ENCODE results near the gene MED10.

DNA sequence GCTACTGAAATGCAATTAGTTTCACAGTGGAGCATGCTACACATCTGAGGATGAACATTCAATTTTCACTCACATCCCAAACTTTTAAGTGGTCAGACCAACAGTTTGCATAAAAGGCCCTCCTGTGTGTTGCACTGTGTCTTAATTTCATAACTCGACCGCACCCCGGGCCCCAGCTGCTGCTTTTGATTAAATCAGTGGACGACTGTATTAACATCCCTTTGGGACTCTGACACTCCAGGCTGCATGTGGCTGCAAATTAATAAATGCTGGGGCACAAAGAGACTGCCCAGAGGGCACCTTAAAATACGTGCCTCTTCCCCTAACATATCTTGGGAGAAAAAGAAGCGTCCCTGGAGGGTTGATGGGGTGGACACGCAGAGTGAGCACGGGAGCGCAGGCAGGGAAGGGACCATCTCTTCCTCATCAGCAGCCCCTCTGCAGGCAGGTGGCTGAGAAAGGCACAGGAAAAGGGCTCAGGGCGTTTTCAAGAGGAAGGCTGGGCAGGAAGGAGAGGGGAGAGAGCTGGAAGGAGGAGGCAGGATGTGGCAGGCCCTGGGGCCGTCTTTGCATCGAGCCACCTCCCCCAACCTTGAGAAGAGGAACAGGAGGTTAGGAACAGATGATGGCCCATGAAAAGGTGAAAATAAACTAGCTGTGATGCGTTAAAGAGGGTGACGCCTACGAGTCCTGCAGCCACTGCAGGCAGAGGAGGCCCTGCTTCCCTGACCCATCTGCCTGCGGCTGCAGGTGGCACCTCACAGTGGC is 18.6 kb downstream of the MED10 start:
- TF ChIP-seq, protein P1, sequence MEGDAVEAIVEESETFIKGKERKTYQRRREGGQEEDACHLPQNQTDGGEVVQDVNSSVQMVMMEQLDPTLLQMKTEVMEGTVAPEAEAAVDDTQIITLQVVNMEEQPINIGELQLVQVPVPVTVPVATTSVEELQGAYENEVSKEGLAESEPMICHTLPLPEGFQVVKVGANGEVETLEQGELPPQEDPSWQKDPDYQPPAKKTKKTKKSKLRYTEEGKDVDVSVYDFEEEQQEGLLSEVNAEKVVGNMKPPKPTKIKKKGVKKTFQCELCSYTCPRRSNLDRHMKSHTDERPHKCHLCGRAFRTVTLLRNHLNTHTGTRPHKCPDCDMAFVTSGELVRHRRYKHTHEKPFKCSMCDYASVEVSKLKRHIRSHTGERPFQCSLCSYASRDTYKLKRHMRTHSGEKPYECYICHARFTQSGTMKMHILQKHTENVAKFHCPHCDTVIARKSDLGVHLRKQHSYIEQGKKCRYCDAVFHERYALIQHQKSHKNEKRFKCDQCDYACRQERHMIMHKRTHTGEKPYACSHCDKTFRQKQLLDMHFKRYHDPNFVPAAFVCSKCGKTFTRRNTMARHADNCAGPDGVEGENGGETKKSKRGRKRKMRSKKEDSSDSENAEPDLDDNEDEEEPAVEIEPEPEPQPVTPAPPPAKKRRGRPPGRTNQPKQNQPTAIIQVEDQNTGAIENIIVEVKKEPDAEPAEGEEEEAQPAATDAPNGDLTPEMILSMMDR (IDR thresholded peaks at IDR 0.05), result no peak
- TF ChIP-seq POLR2A (IDR thresholded peaks at IDR 0.05), result no peak
